ENCODE data around the gene ITSN1.
"Not testable (repeated sequence)": the region's sequence is repeated elsewhere in the genome, so short reads cannot be mapped to it uniquely, and the experiment has no call there.

The ITSN1 gene

DNA sequence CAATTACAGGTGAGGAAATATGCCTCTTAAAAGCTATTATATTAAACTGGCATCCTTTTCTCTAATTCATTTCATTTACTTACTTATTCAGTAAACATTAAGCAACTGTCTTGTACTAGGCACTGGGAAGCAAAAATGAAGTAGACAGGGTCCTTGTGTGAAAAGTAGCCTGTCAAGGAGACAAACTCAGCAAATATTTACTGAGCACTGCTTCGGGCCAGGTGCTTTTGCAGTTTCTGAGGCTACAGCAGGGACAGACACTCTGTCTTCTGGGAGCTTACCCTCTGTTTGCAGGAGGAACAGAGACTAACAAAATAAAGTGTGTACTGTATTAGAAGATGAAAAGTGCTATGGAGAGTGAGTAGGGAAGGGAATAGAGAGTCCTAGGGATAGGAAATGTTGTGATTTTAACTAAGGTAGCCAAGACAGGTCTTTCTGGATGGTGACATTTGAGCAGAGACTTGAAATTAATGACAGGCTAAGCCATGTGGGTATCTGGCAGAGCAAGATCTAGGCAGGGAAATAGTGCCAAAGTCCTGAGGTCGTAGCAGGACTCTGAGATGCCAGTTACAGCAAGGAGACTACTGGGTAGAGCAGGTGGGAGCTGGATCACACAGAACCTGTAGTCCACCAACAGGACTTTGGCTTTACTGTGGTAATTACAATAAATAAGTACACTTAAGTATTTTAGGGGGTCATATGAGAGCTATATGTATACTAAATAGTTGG, 133.0 kb downstream of the ITSN1 start:
- DNase-seq, result no peak

DNA sequence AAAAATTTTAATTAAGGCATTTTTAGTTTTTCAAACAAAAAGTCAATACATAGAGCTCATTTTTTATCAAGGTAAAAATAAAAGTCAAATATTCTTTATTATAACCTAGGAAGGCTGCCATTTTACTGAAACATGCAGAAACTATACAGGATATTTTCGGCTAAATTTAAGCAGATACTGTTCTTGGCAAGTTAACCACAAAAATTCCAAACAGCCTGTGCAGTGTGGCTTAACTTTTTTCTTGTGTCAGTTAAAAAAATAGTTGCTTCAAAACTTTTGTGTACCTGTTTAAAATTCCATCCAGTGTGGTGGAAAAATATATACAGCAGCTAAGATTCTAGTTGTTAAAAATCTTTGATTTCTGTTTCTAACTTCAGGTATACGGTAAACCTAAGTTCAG, 138.3 kb downstream of the ITSN1 start:
- no peak for DNase-seq

DNA sequence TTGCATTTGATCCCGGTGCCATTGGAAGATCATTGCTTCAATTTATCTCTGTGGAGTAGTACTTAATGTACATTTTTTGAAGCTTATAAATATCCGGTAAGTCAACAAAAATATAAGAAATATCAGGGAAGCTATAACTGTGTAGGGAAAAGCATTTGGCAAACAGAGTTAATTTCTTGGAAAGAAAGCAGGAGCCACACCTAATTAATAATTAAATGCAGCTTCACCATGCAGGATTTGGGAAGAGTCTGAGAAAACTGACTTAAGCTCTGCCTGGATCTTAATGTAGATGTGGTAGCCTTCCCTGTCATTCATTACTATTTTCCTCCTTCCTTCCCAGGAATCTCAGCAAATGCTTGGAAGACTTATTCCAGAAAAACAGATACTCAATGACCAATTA, 138.8 kb downstream of the ITSN1 start:
- no peak for DNase-seq

DNA sequence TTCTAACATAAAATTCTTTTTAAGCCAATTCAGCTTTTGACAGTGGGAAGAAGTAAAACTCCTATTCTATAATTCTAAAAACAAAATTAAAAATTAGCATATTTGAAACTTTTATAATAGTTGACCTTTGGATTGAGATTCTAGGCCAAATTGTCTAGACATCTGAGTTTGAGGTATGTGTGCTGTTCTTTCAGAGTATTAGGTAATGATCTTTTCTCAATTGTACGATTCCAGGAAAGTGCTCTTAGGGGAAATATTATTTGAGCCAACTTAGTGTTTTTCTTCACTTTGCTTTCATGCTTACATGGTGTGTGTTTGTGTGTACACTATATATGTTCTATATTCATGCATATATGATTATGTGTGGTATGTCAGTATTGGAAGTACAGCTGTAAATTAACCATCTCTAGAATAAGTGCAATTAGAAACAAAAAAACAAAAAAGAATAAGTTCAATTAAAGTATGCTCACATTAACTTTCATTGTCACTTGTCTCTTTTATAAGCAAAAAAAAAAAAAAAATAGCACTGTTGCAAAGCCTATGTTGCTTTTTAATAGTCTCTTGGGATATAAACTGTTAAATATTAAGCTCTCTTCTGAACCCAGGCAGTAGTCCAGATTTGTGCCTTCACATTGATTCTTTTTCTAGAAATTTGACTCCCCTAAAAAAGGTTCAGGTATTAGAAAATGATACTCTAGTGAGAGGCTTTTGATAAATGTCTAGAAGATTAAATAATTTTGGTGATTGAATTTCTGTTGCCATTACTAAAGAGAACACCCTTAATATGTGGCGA, 141.1 kb downstream of the ITSN1 start:
- no peak for DNase-seq

DNA sequence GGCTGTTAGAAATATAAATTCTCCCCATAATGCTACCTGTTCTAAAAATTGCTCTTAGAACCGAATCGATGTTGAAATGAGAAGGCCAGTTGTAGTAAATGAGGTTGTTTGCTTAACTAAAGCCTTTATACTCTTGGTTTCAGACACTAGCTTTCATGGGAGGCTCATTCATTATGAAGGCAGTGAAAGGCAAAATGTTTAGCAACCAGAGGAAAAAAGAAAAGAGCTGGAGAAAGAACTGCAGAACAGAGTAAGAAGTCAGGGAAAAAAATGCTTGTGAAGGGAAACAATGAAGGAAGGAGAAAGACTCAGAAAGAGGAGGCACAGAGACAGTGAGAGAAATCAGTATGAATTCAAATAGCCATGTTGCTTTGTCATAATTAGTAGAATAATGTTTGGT, 145.1 kb downstream of the ITSN1 start:
- no peak for DNase-seq

DNA sequence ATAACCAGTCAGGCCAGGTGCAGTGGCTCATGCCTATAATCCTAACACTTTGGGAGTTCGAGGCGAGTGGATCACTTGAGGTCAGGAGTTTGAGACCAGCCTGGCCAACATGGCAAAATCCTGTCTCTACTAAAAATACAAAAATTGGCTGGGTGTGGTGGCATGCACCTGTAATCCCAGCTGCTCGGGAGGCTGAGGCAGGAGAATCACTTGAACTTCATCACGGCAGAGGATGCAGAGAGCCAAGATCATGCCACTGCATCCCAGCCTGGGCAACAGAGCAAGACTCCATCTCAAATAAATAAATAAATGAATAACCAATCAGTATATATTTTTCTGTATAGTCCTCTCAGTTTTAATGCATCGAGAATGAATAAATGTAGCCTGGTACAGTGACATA, 146.1 kb downstream of the ITSN1 start:
- not testable (repeated sequence) for DNase-seq

DNA sequence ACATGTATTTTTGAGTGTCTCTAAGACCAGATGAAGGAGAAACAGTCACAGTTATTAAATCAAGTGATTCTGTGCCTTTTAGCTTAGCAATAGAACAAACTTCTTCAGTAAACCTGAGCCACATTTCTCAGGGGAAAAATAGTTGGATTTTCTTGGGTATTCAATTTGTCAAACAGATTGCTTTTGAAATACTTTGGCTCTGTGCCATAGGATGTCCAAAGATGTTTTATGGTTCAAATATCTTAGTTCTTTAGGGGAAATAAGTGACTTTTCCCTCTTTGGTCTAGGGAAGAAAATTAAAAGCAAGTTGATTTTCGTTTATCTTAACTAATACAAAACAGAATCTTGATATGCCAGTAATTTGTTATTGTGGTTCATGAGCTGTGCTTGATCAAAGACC, 147.4 kb downstream of the ITSN1 start:
- no peak for DNase-seq

DNA sequence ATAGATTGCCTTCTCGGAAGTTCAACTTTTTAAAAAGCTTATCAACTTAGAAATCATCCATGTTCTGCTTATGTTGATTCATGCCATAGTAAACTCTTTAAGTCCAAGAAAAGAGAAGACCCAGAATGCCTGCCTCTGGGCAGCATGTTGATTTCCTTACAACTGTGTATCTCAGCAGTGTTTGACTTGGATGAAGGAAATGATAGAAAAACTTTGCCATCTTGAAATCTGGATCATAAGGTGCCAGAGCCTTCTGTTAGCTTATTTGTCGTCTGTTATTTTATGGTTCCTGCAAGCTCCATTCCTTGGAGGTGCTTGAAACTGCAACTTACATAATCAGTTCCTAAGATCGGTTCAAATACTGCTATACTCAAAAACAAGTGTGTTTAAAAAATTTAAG, 148.8 kb downstream of the ITSN1 start:
- no peak for DNase-seq

DNA sequence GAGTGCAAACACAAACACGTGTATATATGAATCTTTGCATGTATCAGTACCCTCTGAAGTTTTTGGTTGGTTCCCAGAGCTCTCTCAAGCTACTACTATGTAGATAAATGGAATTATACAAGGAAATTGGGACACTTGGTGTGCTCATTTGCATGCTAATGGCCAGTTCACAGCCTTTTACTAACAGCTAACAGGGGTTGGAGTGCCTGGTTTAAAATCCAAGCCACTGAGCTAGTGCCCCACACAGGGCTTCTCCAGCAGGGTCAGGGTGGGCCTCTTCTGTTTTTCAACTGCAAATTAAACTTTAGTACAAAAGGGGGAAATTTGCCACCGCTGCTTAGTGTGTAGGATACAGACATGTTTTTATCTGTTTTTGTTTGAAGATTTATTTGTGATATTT, 152.3 kb downstream of the ITSN1 start:
- DNase-seq, result no peak

DNA sequence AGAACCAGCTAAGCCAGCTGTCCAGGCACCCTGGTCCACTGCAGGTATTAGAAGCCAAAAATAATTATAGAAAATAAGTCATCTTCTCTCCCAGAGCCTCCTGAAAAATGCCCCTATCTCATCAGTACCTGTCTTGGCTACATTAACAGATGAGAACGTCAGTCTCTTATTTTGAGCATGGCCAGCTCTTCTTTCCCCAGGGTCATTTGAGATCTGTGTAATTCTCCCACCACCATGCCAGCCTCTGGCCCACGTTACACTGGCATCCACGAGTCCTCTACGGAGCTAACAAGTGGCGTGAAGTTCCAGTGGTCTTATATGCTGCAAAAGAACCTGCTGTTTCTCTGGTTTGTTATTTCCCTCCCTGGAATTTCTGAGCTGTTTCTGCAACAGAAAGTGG, 155.3 kb downstream of the ITSN1 start:
- no peak for DNase-seq

DNA sequence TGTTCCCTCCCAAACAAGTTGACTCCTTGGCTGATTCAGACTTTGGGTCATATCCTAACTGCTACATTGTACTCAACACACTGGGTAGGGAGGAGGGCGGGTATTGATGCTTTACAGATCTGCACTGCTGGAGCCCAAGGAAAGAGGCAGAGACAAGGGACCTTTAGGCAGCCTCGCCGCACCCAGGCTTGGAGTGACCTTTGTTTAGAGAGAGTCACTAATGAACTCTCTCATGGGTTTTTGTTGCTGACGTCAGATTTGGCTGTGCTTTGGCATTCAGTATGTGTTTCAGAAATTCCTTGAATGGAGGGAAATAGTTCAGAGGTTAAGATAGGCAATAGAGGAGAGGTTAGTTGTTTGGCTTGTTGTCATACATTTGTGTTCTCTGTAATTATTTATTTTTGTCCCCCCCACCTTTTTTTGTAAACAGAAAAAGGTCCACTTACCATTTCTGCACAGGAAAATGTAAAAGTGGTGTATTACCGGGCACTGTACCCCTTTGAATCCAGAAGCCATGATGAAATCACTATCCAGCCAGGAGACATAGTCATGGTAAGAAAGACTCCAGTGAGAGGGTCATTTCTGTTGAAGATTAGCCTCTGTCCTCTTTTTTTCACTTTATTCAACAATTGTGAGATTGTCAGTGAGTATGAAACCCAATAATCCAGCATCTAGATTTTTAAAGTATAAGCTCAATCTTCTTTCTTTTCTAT, 157.2 kb downstream of the ITSN1 start:
- DNase-seq, result no peak

DNA sequence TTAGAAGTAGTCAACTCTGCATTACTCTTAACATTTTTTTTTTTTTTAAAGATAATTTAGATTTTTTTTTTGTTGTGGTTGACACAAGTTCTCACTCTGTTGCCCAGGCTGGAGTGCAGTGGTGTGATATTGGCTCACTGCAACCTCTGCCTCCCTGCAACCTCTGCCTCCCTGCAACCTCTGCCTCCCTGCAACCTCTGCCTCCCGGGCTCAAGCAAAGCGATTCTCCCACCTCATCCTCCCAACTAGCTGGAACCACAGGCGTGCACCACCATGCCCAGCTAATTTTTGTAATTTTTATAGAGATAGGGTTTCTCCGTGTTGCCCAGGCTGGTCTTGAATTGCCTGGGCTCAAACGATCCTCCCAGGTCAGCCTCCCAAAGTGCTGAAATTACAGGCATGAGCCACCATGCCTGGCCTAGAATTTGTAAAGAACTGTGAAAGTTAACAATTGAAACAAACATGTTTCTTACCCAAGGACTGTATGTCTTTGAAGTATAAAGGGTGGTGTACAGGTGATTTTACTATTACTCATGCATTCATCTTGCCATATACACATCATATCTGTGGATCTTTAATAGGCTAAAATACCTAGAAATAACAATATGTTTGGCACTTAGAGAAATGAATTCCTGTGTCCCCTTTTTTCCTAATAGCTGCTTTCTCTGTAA, 158.6 kb downstream of the ITSN1 start:
- no peak for DNase-seq

DNA sequence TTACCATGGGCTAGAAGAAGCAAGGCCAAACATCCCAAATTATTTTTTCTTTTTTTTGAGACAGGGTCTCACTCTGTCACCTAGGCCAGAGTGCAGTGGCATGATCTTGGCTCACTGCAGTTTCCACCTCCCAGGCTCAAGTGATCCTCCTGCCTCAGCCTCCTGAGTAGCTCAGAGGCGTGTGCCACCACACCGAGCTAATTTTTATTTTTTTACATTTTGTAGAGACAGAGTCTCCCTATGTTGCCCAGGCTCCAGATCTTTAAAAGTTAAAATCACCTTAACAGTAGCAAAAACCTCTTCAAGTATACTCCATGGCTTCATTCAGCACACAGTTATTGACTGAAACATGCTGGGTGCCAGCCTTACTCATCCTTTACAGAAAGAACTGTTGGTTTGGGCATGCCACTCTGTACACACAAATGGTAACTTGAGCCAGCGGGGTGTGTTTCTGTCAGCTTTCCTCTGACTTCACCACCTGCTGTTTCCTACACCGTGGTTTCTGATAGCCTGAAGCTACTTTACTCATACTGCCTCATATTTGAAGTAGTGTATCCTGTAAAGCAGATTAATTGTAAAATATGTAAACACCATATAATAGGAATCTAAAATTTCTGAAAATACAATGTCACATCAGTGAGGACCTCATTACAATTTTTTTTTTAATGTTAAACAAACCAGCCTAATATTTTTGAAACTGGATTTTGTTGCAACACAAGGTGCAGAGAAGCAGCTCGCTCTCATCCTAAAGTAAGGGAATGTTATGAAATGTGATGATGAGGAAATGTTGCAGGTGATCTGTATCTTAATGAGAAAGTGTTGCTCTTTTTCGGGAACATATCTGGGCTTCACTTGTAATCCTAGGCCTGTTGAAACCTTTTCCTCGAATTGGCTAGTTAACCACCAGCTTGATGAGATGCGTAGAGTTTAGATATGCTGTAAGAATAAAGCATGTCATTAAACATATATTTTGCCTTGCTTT, 159.4 kb downstream of the ITSN1 start:
- DNase-seq, result no peak

DNA sequence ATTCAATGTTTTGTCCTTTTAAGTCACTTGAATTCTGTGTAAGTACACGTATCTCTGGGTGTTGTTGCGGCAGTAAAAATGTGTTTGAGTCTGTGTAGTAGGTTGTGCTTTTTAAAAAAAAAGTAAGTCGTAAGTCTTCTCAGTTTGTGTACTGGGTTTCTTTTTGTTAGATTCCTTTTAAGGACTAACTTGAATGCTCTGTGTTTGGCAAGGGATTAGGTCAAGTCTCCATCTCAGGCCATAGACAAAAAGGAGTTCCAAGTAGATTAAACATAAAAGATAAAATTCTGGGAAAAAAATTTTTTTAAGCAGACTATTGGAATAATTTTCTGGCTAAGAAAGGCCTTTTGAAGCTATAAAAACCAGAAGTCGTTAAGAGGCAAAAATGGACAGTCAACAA, 160.2 kb downstream of the ITSN1 start:
- no peak for DNase-seq

DNA sequence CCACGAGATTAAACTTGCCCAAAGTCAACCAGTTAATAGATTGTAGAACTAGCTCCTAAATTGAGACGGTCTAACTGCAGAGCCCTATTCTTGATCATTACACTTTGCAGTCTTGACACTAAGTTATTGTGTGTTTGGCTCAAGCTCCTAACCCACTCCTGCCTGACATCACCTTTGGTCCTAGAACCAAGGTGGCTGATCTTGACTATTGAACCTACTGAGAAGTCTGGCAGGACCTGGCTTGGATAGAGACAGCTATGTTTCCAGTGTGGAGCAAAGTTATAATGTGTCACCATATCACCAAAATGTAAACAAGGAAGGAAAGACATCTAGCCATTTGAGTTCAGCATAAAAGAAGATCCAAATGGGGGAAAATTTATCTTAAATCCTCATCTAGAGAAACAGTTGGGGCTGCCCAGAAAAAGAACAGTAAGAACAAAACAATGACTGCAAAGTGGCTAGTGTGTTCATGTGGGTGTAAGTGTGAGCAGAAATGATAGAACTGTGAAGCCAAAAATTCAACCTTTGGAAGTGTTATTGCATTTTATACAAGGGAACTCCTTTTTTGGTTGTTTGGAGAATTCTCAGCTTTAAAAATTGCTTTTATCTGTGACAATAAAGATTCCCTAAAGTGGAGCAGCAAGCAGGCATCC, 166.5 kb downstream of the ITSN1 start:
- DNase-seq, result no peak

DNA sequence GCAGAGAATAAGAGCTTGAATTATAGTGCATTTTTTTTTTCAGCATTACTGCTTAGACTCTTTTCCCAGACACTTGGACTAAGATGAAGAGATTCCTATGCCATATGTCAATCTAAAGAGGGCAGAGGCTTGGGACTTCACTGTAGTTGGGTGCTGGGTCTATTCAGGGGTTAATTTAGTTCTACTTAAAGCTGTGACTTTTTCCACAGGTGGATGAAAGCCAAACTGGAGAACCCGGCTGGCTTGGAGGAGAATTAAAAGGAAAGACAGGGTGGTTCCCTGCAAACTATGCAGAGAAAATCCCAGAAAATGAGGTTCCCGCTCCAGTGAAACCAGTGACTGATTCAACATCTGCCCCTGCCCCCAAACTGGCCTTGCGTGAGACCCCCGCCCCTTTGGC, 168.5 kb downstream of the ITSN1 start:
- no peak for DNase-seq

DNA sequence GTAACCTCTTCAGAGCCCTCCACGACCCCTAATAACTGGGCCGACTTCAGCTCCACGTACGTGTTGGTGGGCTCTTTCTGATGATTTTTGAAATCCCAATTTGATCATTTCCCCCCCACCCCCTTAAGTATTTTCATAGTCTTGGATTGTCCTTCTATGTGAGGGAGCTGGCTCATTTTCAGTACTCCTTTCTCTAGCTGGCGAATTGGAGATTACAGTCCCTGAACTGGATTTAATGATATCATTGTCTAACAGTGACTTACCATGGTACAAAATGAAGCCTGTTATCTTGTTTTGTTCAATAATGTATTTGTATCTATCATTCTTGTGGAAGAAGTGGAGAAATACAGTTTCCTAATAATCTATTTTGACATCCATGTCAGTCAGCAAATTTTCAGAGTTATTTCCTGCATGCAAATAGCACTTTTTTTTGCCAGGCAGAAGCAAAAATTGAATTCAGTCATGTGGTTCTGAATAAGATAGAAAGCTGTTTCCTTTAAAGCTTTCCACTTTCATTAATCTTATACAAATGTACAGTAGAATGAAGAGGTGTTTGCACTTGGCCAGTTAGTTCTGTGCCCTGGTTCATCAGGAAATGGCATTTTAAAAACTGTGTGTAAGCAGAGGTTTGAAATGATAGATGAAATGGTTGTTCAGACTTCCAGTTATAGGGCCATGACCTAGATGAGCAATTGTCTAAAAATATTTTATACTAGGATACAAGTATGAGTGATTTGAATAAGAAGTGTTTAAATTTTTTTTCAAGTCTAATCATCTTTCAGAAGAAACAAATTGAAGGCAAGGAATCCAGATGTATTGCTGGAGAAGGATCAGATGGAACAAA, 169.1 kb downstream of the ITSN1 start:
- no peak for DNase-seq

DNA sequence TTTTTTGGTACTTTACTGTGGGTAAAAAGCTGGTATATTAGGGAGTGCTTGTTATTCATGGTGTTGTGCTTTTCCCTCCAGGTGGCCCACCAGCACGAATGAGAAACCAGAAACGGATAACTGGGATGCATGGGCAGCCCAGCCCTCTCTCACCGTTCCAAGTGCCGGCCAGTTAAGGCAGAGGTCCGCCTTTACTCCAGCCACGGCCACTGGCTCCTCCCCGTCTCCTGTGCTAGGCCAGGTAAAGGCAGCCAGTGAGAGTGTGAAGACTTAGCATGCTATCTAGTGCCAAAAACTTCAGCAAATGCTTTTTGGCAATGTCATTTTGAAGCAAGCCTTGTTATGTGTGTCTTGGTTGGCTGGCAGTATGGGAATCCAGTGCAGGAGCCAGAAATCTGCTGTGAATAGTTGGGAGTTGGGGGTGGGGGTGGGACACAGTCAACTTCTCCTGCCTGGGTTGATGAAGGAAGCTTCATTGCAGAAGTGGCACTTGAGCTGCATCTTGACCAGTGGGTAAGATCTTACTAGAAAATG, 171.6 kb downstream of the ITSN1 start:
- no peak for DNase-seq

DNA sequence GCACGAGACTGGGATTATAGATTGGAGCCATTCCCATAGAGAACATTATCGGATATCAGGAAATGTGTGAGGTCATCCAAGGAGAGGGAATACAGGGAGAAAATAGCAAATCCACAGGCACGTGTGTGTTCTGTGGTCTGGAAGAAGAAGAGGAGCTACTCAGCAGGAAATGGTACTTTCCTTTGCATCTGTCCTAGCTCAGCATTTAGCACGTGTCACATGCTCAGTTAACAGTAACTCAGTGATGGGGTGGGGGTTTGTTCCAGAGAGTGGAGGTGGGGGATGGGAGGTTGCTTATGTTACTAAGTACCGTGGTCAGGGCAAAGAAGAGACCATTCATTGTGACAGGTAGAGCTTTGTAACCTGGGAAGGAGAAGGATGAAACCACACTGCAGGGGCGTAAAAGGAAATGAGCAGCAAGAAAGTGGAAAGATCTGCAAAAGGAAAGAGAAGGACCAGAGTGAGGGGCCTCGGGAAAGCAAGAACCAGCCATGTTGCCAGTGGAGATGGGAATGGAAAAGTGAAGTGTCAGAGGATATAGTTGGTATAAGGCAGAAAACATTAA, 172.9 kb downstream of the ITSN1 start:
- DNase-seq, result no peak

DNA sequence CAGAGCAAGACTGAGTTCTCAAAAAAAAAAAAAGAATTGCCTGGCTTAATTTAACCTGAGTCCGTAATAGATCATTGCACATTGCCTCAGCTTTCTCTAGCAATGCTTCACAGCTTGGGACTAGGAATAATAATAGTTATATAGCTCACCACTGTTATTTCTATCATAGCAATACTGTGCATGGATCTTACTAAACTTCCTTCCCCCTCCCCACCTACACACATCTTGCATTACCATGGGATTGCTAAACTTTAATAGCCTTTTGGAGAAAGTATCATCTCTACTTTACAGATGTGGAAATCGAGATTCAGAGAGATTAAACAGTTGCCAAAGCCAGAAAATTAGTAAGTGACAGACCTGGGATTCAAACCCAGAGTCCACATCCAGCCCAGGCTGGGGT, 173.9 kb downstream of the ITSN1 start:
- DNase-seq, result no peak

Data from stimulated activated CD8-positive, alpha-beta memory T cell treated with anti-CD3 and anti-CD28 coated beads, Interleukin-4, amount 100 ng/mL, for 48 hours (primary cell).